K562 (cell line): Measurements from ENCODE around the gene RTN4.

Experiments
- CBX8 ChIP-seq: fragments of 200-600 bp; sonication (generic); IDR thresholded peaks from 2 replicates; pipeline ENCODE4 v1.6.1; 2012; ENCODE audit warnings: borderline replicate concordance, mixed run types, low read depth, mild to moderate bottlenecking, moderate library complexity, mixed read lengths, low read length, control low read depth, inconsistent platforms; ENCODE audit not compliant: poor library complexity, severe bottlenecking; ENCODE audit errors: extremely low read depth
- EZH2 ChIP-seq: IDR thresholded peaks from 2 replicates; pipeline ENCODE4 v1.6.1; 2012; ENCODE audit warnings: low read depth, mild to moderate bottlenecking, inconsistent platforms, low read length, borderline replicate concordance
- POLR2A ChIP-seq: fragments of 450-650 bp; conservative IDR thresholded peaks from 2 replicates; pipeline ENCODE4 v1.6.1; 2016
- TAF1 ChIP-seq: IDR thresholded peaks from 2 replicates; pipeline ENCODE4 v1.6.1; 2011; ENCODE audit warnings: mild to moderate bottlenecking, low read length, moderate library complexity; ENCODE audit not compliant: insufficient read depth, control insufficient read depth, severe bottlenecking; ENCODE audit errors: extremely low read depth
- ZNF274 ChIP-seq: IDR thresholded peaks from 2 replicates; pipeline ENCODE4 v1.6.1; 2011; ENCODE audit warnings: low read depth, mild to moderate bottlenecking, low read length, moderate library complexity, borderline replicate concordance

DNA sequence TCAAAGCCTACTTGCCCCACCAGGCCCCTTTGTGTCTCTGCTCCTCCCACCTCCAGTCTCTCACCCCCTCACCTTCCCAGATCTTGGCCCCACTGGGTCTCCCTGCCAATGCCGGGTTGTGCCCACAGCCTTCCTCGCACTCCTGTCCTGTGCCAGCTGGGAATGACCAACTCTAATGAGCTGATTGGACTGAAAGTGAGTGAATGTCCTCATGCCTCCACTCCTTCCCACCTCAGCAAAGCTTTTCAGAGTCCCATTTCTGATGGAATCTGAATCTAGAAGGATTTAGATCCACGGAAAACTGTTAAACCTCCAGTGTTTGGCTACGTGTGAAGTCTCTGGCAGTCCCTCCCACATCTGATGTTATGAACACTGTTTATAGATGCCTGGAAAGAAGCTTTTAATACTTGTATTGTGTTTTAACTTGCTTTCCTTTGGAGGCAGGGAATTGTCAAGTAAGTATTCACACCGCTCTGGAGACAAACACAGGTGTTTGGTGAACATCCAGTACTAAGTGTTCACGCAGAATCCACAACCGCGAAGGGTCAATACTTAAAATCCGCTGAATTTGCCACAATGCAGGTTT is 103.9 kb downstream of the RTN4 start:
- TF ChIP-seq ZNF274 (no peak), EZH2 (no peak), CBX8 (no peak), POLR2A (no peak), TAF1 (no peak)
